Measurements from ENCODE around the gene PIP5K1C.

PIP5K1C gene

GRCh38 chr19:3670796-3671679 lies 29.2 kb downstream of the PIP5K1C start:
- peak; percentile 92 for DNase-seq (ENCODE audit: low spot score)

DNA sequence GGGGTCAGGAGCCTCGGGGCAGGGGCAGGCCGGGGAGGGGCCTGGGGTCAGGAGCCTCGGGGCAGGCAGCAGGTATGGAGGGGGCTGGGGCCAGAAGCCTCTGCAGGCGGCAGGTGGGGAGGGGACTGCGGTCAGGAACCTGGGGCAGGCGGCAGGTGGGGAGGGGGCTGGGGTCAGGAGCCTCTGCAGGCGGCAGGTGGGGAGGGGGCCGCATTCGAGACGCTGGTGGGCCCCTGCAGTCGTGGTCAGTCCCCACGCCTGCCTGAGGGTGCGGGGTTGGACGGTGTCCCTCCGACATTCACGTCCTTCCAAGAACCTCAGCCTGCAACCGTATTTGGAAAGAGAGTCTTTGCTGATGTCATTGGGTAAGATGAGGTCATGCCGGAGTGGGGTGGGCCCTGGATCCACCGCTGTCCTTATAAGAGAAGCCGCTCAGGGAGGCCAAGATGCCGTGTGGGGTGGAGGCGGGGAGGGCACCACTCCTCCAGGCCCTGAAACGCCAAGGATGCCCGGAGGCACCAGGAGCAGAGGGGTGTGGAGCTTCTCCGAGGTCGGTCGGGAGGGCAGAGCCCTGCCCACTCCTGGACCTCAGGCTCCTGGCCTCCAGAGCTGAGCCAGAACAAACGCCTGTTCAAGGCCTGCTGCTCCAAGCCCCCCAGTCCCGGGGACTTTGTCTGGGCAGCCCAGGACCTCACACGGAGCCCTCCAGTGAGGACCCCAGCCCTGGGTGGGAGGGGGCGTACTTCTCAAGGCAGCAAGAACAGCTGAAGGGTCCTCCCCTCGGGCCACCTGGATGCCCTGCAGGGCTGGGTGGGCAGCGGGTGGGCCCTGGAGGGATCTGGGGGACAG lies 30.1 kb downstream of the PIP5K1C start:
- in situ Hi-C loops (cut with MboI; ENCODE audit: low sequenced_read_pairs, unreplicated experiment), result no loop called here
- DNase-seq (ENCODE audit: low spot score), result no peak
- TF ChIP-seq CTCF (IDR thresholded peaks at IDR 0.05; ENCODE audit: borderline replicate concordance, control extremely low read depth, extremely low read depth, insufficient read depth, missing control alignments), result no peak

More at GRCh38 chr19:3670796-3671679, 29.2 kb downstream of the PIP5K1C start:
- no peak for TF ChIP-seq CTCF (IDR thresholded peaks at IDR 0.05; ENCODE audit: borderline replicate concordance, control extremely low read depth, extremely low read depth, insufficient read depth, missing control alignments)
- in situ Hi-C loops (cut with MboI; ENCODE audit: low sequenced_read_pairs, unreplicated experiment), result no loop called here

DNA sequence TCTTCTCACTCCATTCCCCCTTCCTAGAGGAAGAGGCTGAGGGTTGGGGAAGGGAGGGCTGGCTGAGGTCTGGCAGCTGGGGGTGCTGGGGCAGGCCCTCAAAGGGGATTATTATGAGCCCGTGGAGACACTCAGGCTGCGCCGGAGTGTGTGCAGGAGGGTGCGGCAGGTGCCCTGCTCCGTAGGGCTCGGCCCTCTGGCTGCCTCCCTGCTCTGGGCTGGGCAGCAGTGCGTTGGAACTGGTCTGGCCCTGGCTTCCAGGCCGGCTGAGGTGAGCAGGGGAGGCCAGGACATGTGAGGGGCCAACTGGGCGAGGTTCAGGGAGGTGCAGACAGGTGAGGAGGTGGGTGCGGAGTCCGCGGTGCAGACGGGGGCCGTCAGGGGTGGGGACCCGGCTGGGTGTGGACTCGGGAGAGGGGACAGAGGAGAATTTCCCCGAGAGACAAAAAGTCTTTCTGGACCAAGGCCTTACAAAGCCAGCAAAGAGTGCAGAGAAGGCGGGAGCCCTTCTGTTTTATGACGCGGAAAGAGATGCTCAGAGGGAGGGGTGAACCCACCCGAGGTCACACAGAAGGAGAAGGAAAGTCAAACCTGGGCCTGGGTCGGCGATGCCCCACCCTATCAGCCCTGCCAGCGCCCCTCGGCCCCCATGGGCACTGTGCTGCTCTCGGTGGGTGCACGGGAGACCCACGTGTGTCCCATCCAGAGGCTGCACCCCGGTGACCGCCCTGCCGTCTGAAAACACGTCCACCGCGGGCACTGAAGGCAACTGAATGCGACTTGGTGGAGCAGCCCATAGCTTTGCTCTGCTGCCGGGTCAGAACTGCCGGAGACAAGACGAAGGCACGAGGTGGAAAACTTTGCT lies 31.0 kb downstream of the PIP5K1C start:
- DNase-seq (ENCODE audit: low spot score), result no peak
- no peak for TF ChIP-seq CTCF (IDR thresholded peaks at IDR 0.05; ENCODE audit: borderline replicate concordance, control extremely low read depth, extremely low read depth, insufficient read depth, missing control alignments)
- in situ Hi-C loops (cut with MboI; ENCODE audit: low sequenced_read_pairs, unreplicated experiment), result no loop called here

DNA sequence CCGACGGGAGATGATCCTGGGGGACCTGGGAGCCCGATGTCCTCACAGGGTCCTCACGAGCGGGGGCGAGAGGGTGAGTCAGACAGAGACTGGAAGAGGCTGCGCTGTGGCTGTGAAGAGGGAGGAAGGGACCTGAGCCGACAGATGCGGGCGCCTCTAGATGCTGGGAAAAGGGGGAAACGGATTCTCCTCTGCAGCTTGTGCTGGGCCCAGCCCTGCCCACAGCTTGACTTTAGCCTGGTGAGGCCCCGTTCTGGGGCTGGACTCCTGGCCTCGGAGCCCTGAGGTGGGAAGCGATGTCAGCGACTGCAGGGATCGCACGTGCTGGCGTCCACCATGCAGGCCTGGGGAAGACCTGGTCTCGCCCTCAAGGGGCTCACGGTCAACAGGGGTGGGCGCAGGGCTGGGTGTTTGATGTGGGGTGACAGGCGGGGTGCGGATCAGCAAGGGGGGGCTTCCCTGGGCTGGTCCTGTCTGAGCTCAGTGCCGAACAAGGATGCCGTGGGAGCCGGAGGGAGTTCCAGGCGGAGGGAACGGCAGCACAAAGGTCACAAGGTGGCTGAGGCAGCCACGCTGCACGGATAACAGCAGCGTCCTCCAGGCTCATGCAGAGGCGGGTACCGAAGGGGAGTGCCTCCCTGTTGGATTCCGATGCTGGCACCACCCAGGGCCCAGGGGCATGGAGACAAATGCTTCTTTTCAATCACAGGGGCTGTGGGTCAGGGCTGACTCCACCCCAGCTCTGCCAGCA lies 31.8 kb downstream of the PIP5K1C start:
- no peak for TF ChIP-seq CTCF (IDR thresholded peaks at IDR 0.05; ENCODE audit: borderline replicate concordance, control extremely low read depth, extremely low read depth, insufficient read depth, missing control alignments)
- no peak for DNase-seq (ENCODE audit: low spot score)
- in situ Hi-C loops (cut with MboI; ENCODE audit: low sequenced_read_pairs, unreplicated experiment), result no loop called here

DNA sequence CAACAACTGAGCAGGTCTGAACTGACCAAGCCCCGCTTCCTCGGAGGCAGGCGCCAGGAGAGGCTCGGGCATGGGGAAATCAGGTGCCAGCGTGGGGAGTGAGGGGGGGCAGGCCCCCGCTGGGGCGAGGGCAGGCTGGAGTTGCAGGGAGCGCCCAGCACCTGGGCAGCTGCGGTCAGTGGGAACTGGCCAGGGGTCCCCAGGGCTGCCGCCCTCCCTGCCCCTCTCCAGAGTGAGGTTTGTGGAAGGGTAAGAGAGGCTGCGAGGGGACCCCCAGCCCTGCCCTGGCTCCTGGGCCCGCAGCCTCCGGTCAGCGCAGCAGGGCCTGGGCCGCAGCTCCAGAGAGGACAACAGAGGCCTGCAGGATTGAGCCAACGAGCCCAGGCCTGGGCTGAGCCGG lies 32.5 kb downstream of the PIP5K1C start:
- no peak for TF ChIP-seq CTCF (IDR thresholded peaks at IDR 0.05; ENCODE audit: borderline replicate concordance, control extremely low read depth, extremely low read depth, insufficient read depth, missing control alignments)
- no peak for DNase-seq (ENCODE audit: low spot score)
- in situ Hi-C loops (cut with MboI; ENCODE audit: low sequenced_read_pairs, unreplicated experiment), result no loop called here
